GM12878 (cell line): ENCODE measurements around the gene KRTAP2-4. TPM values are rescaled to one million over a fixed set of nuclear protein-coding genes. Genes with fewer than 3 reads are reported as not detected.
A peak's percentile ranks its signal among the peaks of the same experiment; 100 is the strongest.

Source experiments
- ATAC-seq: fragments of 200-7000 bp; cut with Tn5 transposase; 3 replicates; pipeline ENCODE4 v1.9.1; 2020; ENCODE audit warnings: mild to moderate bottlenecking, moderate library complexity
- BruUV-seq: library from RNA; stranded (reverse); fragments of 400-500 nt; replicated peaks from 2 replicates; lab custom pipeline; 2021; lab: Mats Ljungman, UMichigan
- CTCF ChIA-PET: fragments of 300-600 bp; sonication (Branson Sonifier 250); formaldehyde crosslinking; extraction: SDS; loops from one replicate; lab custom pipeline; 2021; ENCODE audit warnings: inconsistent platforms; lab: Yijun Ruan, JAX
- POLR2A ChIA-PET: fragments of 350-600 bp; formaldehyde crosslinking; extraction: SDS; loops from one replicate; lab custom pipeline; 2021; ENCODE audit warnings: inconsistent platforms; lab: Charles Lee
- RAD21 ChIA-PET: fragments of 300-600 bp; sonication (Branson Sonifier 250); formaldehyde crosslinking; loops from one replicate; lab custom pipeline; 2023; ENCODE audit warnings: antibody characterized with exemption; ENCODE audit not compliant: unreplicated experiment; lab: Charles Lee
- SMC1A ChIA-PET: fragments of 300-600 bp; sonication (Branson Sonifier 250); formaldehyde crosslinking; loops from one replicate; lab custom pipeline; 2023; ENCODE audit not compliant: unreplicated experiment, uncharacterized antibody; lab: Charles Lee
- DNase-seq: peaks from one replicate; pipeline ENCODE4 v3.0.0-alpha.2; 2011; ENCODE audit warnings: low read depth, low spot score
- FAIRE-seq: peaks from 3 replicates; lab custom pipeline; 2011; peaks lifted over from hg19 to GRCh38; lab: Jason Lieb, UNC
- H2AFZ ChIP-seq: 2 replicates; pipeline ENCODE4 v1.6.0; 2011; ENCODE audit warnings: low read depth, low read length, control low read depth; ENCODE audit not compliant: control insufficient read depth
- H3K27ac ChIP-seq: 2 replicates; pipeline ENCODE4 v1.5.1; 2011; ENCODE audit warnings: control low read depth; ENCODE audit not compliant: control insufficient read depth, insufficient read depth
- H3K27me3 ChIP-seq, 2 experiments: replicated peaks in 1 of 2; 2 replicates each; pipeline versions ENCODE4 v1.6.0 to v1.6.1; 2011; ENCODE audit warnings: low read length in 1 of 2; ENCODE audit not compliant: control insufficient read depth in 2 of 2, insufficient read depth in 2 of 2
- H3K36me3 ChIP-seq, 2 experiments: 2 replicates each; pipeline ENCODE4 v1.5.1; 2011; ENCODE audit warnings: low read length in 1 of 2; ENCODE audit not compliant: control insufficient read depth in 2 of 2, insufficient read depth in 2 of 2
- H3K4me1 ChIP-seq: 2 replicates; pipeline ENCODE4 v1.6.1; 2011; ENCODE audit warnings: mild to moderate bottlenecking, low read length, moderate library complexity, mixed read lengths; ENCODE audit not compliant: control insufficient read depth, insufficient read depth
- H3K4me2 ChIP-seq: 2 replicates; pipeline ENCODE4 v1.6.0; 2011; ENCODE audit warnings: control low read depth; ENCODE audit not compliant: control insufficient read depth, insufficient read depth
- H3K4me3 ChIP-seq: fragments of 200-600 bp; sonication (generic); 2 replicates; pipeline ENCODE4 v1.5.1; 2016
- H3K79me2 ChIP-seq: 2 replicates; pipeline ENCODE4 v1.6.0; 2011; ENCODE audit warnings: low read length; ENCODE audit not compliant: control insufficient read depth, insufficient read depth
- H3K9ac ChIP-seq: 2 replicates; pipeline ENCODE4 v1.8.0; 2011; ENCODE audit warnings: low read length, control low read depth, mixed read lengths; ENCODE audit not compliant: control insufficient read depth, insufficient read depth
- H3K9me3 ChIP-seq: replicated peaks from 3 replicates; pipeline ENCODE4 v1.5.1; 2011; ENCODE audit warnings: mild to moderate bottlenecking, low read length; ENCODE audit not compliant: control insufficient read depth, insufficient read depth
- H4K20me1 ChIP-seq: 2 replicates; pipeline ENCODE4 v1.6.0; 2011; ENCODE audit not compliant: control insufficient read depth, insufficient read depth
- HDAC6 ChIP-seq: fragments of 200-600 bp; sonication (generic); IDR thresholded peaks from one replicate; pipeline ENCODE4 v1.8.0; 2017; ENCODE audit warnings: antibody characterized with exemption; ENCODE audit not compliant: unreplicated experiment
- KAT2A ChIP-seq: conservative IDR thresholded peaks from 2 replicates; pipeline ENCODE4 v1.6.1; 2011; ENCODE audit warnings: low read depth, low read length; ENCODE audit not compliant: control insufficient read depth
- KLF5 ChIP-seq: fragments of 450-650 bp; IDR thresholded peaks from 2 replicates; pipeline ENCODE4 v1.6.1; 2014; ENCODE audit warnings: mild to moderate bottlenecking; ENCODE audit not compliant: partially characterized antibody
- NR2F1 ChIP-seq: fragments of 450-650 bp; conservative IDR thresholded peaks from 2 replicates; pipeline ENCODE4 v1.6.1; 2017; ENCODE audit warnings: mild to moderate bottlenecking
- POLR2A ChIP-seq: IDR thresholded peaks from 2 replicates; pipeline ENCODE4 v1.6.1; 2011; ENCODE audit warnings: low read depth, mild to moderate bottlenecking, low read length
- RAD51 ChIP-seq: fragments of 450-650 bp; IDR thresholded peaks from 2 replicates; pipeline ENCODE4 v1.6.1; 2016; ENCODE audit warnings: moderate library complexity, mild to moderate bottlenecking, inconsistent platforms
- RUNX3 ChIP-seq: IDR thresholded peaks from 2 replicates; pipeline ENCODE4 v1.6.1; 2012; ENCODE audit warnings: low read length, inconsistent platforms
- WRNIP1 ChIP-seq: IDR thresholded peaks from 2 replicates; pipeline ENCODE4 v1.6.1; 2011; ENCODE audit warnings: low read depth, low read length, improper control_type of control experiment, borderline replicate concordance
- YBX1 ChIP-seq: fragments of 450-650 bp; IDR thresholded peaks from 2 replicates; pipeline ENCODE4 v1.6.1; 2016; ENCODE audit warnings: antibody characterized with exemption
- ZBTB40 ChIP-seq: fragments of 450-650 bp; IDR thresholded peaks from 2 replicates; pipeline ENCODE4 v1.6.1; 2016; ENCODE audit warnings: mild to moderate bottlenecking, moderate library complexity, borderline replicate concordance
- ZNF207 ChIP-seq: fragments of 450-650 bp; IDR thresholded peaks from 2 replicates; pipeline ENCODE4 v1.6.1; 2014; ENCODE audit warnings: antibody characterized with exemption, mild to moderate bottlenecking, borderline replicate concordance
- ZNF217 ChIP-seq: fragments of 450-650 bp; IDR thresholded peaks from 2 replicates; pipeline ENCODE4 v1.6.1; 2017; ENCODE audit warnings: antibody characterized with exemption, mild to moderate bottlenecking
- WGBS: methylation state at CpG from one replicate; pipeline ENCODE4 v1.1.6; 2016; ENCODE audit warnings: low lambda C conversion rate; ENCODE audit not compliant: insufficient replicate concordance, insufficient coverage; ENCODE audit errors: missing lambda C conversion rate; 5-methylcytosine and 5-hydroxymethylcytosine counted together
- in situ Hi-C: fragments of 300-500 bp; cut with MboI; formaldehyde crosslinking; loops from 9 replicates; pipeline ENCODE4 v1.14.3; 2018; ENCODE audit warnings: mixed read lengths
- intact Hi-C: fragments of 100-400 bp; cut with micrococcal nuclease; formaldehyde crosslinking; loops from one replicate; pipeline ENCODE4 v1.14.2; 2022; ENCODE audit not compliant: unreplicated experiment
- polyA plus RNA-seq, 11 experiments: library from polyadenylated mRNA; depleted of rRNA in 4 of 11; unstranded in 6 of 11; stranded (reverse) in 5 of 11; fragments of >200 nt; fragmentation: Nextera tagmentation in 4 of 11; fragmentation: Illumina TruSeq in 1 of 11; extraction: Ambion mirVana in 4 of 11; extraction: Trizol in 1 of 11; gene quantifications; 1 replicate in 1 of 11; 2 replicates in 10 of 11; pipeline versions ENCODE4 v1.2.1 to v1.2.3, GENCODE V29; 2011 to 2016; ENCODE audit warnings: inconsistent platforms in 2 of 11, missing spikeins in 2 of 11, low read depth in 1 of 11
- total RNA-seq, 4 experiments: library from RNA; depleted of rRNA in 3 of 4; stranded (reverse); fragments of >200 nt in 3 of 4; fragmentation: Illumina TruSeq in 1 of 4; extraction: Trizol in 1 of 4; gene quantifications; 2 replicates each; pipeline versions ENCODE4 v1.2.1 to v1.2.3, GENCODE V29; 2013 to 2021

KRTAP2-4 gene
- total and polyA plus RNA-seq, 10 of the 15 experiments (the other 5 are each of a cell fraction or from before 2014, with no cell fraction given): not detected

- no peak for TF ChIP-seq ZBTB40
- no peak for TF ChIP-seq ZNF217
- TF ChIP-seq WRNIP1: no peak
- no peak for TF ChIP-seq ZNF207
Observed at GRCh38 chr17:41052566-41052965, 13.1 kb downstream of the KRTAP2-4 start (continued).

- Histone ChIP-seq H3K4me2 (no peak overlapping the region), H4K20me1 (no peaks in the 10 kb centered on the region), H3K9me3 (no peaks in the 10 kb centered on the region), H3K79me2 (no peaks in the 10 kb centered on the region), H3K27me3 (no peaks in the 10 kb centered on the region; a peak in 1 of 4 replicates), H3K4me3 (no peak overlapping the region), H3K27ac (no peak overlapping the region), H2AFZ (no peak overlapping the region), H3K9ac (no peak overlapping the region), H3K36me3 (no peaks in the 10 kb centered on the region), H3K4me1 (no peaks in the 10 kb centered on the region)
- ATAC-seq (peak; percentile 59), FAIRE-seq (peak; percentile 38), DNase-seq (no peak)
- in situ Hi-C loops: no loop called here
- CTCF ChIA-PET: no interaction called here
- no peak for TF ChIP-seq HDAC6
- TF ChIP-seq NR2F1: peak; percentile 63
- TF ChIP-seq RUNX3: peak; percentile 44
- TF ChIP-seq RAD51: no peak
- TF ChIP-seq KAT2A: no peak
- no peak for TF ChIP-seq POLR2A
- TF ChIP-seq KLF5: no peak
- TF ChIP-seq YBX1: no peak
- no TSS peak for BruUV-seq
- WGBS: 2% methylated on average over 2 of the region's 2 CpGs
- intact Hi-C loops: no loop called here
- RAD21 ChIA-PET: no interaction called here
- POLR2A ChIA-PET: no interaction called here
- SMC1A ChIA-PET: no interaction called here
Observed at GRCh38 chr17:41049110-41049509, 16.6 kb downstream of the KRTAP2-4 start.
